H1 (cell line): ENCODE data around the gene MAP2K7. TPM values are rescaled to one million over a fixed set of nuclear protein-coding genes. Genes with fewer than 3 reads are reported as not detected.

Experiments
- CTCF ChIA-PET: fragments of 300-600 bp; sonication (Branson Sonifier 250); formaldehyde crosslinking; loops from one replicate; lab custom pipeline; 2021; ENCODE audit not compliant: partially characterized antibody; lab: Charles Lee
- POLR2A ChIA-PET: fragments of 300-600 bp; sonication (Branson Sonifier 250); formaldehyde crosslinking; loops from one replicate; lab custom pipeline; 2021; ENCODE audit warnings: inconsistent platforms; ENCODE audit not compliant: partially characterized antibody; lab: Charles Lee
- DNase-seq, 2 experiments: peaks; one replicate each; pipeline versions ENCODE4 v3.0.0 to v3.0.0-alpha.2; 2010 to 2022; ENCODE audit warnings: low spot score in 2 of 2, low read depth in 1 of 2, mixed read lengths in 1 of 2
- FAIRE-seq: peaks from 2 replicates; lab custom pipeline; 2011; peaks lifted over from hg19 to GRCh38; lab: Jason Lieb, UNC
- H2AFZ ChIP-seq: 2 replicates; pipeline ENCODE4 v1.8.1; 2012; ENCODE audit warnings: low read length, inconsistent platforms
- H2AK5ac ChIP-seq: 2 replicates; pipeline ENCODE4 v1.6.1; 2013; ENCODE audit warnings: low read depth, low read length
- H2BK120ac ChIP-seq: replicated peaks from 2 replicates; pipeline ENCODE3; 2013; ENCODE audit warnings: low read depth, low read length, inconsistent platforms
- H2BK12ac ChIP-seq: 2 replicates; pipeline ENCODE4 v1.6.1; 2013; ENCODE audit warnings: low read depth, low read length
- H2BK15ac ChIP-seq: 2 replicates; pipeline ENCODE4 v1.6.1; 2013; ENCODE audit warnings: low read length
- H2BK20ac ChIP-seq: 2 replicates; pipeline ENCODE4 v1.6.1; 2013; ENCODE audit warnings: low read length
- H2BK5ac ChIP-seq: 2 replicates; pipeline ENCODE4 v1.6.1; 2013; ENCODE audit warnings: low read depth, low read length
- H3K14ac ChIP-seq: 2 replicates; pipeline ENCODE4 v1.6.1; 2013; ENCODE audit warnings: inconsistent platforms; ENCODE audit not compliant: insufficient read length
- H3K18ac ChIP-seq: 2 replicates; pipeline ENCODE4 v1.6.1; 2013; ENCODE audit warnings: low read length; ENCODE audit errors: extremely low read depth
- H3K23ac ChIP-seq: 2 replicates; pipeline ENCODE4 v1.6.1; 2013; ENCODE audit warnings: inconsistent platforms; ENCODE audit not compliant: insufficient read length
- H3K23me2 ChIP-seq: 2 replicates; pipeline ENCODE4 v1.6.1; 2013; ENCODE audit warnings: low read depth, low read length
- H3K27ac ChIP-seq: 2 replicates; pipeline ENCODE4 v1.6.1; 2011; ENCODE audit warnings: low read depth, low read length, inconsistent platforms
- H3K27me3 ChIP-seq, 4 experiments: replicated peaks in 1 of 4; 1 replicate in 1 of 4; 2 replicates in 3 of 4; pipeline versions ENCODE4 v1.6.1 to v1.8.1; 2011 to 2013; ENCODE audit warnings: low read length in 3 of 4, mild to moderate bottlenecking in 3 of 4, inconsistent platforms in 2 of 4, mixed read lengths in 2 of 4, moderate library complexity in 1 of 4; ENCODE audit not compliant: control insufficient read depth in 3 of 4, insufficient read depth in 3 of 4; ENCODE audit errors: extremely low read depth in 1 of 4
- H3K36me3 ChIP-seq, 4 experiments: 2 replicates each; pipeline versions ENCODE4 v1.6.1 to v1.8.1; 2011 to 2013; ENCODE audit warnings: mild to moderate bottlenecking in 4 of 4, low read length in 3 of 4, moderate library complexity in 2 of 4, control low read depth in 1 of 4, inconsistent platforms in 1 of 4; ENCODE audit not compliant: insufficient read depth in 4 of 4, control insufficient read depth in 2 of 4
- H3K4ac ChIP-seq: replicated peaks from 2 replicates; pipeline ENCODE3; 2013; ENCODE audit warnings: low read length, low read depth, mixed read lengths, inconsistent platforms; ENCODE audit not compliant: insufficient read length
- H3K4me1 ChIP-seq, 4 experiments: replicated peaks in 1 of 4; 1 replicate in 1 of 4; 2 replicates in 3 of 4; pipeline versions ENCODE4 v1.6.1 to v1.8.1; 2011 to 2013; ENCODE audit warnings: low read length in 3 of 4, inconsistent platforms in 2 of 4, mixed read lengths in 1 of 4; ENCODE audit not compliant: insufficient read depth in 4 of 4, control insufficient read depth in 3 of 4
- H3K4me2 ChIP-seq, 2 experiments: 2 replicates each; pipeline versions ENCODE4 v1.6.1 to v1.8.1; 2011 to 2013; ENCODE audit warnings: low read depth in 2 of 2, low read length in 2 of 2, control low read depth in 1 of 2, inconsistent platforms in 1 of 2, mild to moderate bottlenecking in 1 of 2; ENCODE audit not compliant: insufficient read depth in 1 of 2
- H3K4me3 ChIP-seq, 4 experiments: fragments of 200-600, 300-600 bp in 1 of 4; sonication (generic), shearing (Covaris generic), sonication (Bioruptor Twin) in 1 of 4; 2 replicates each; pipeline versions ENCODE4 v1.5.1 to v1.8.1; 2011 to 2016; ENCODE audit warnings: low read length in 4 of 4, low read depth in 3 of 4, control low read depth in 2 of 4, inconsistent platforms in 2 of 4, mild to moderate bottlenecking in 2 of 4, mixed read lengths in 1 of 4, moderate library complexity in 1 of 4; ENCODE audit not compliant: insufficient read depth in 2 of 4; ENCODE audit errors: extremely low read depth in 1 of 4
- H3K56ac ChIP-seq: replicated peaks from 2 replicates; pipeline ENCODE3; 2013; ENCODE audit warnings: low read depth, mild to moderate bottlenecking, mixed read lengths, low read length, inconsistent platforms; ENCODE audit not compliant: insufficient read length
- H3K79me1 ChIP-seq: 2 replicates; pipeline ENCODE4 v1.6.1; 2013; ENCODE audit warnings: low read depth, low read length, control low read depth
- H3K79me2 ChIP-seq, 2 experiments: 2 replicates each; pipeline versions ENCODE4 v1.6.1 to v1.8.1; 2012 to 2013; ENCODE audit warnings: low read length in 2 of 2, mild to moderate bottlenecking in 2 of 2, inconsistent platforms in 1 of 2; ENCODE audit not compliant: insufficient read depth in 2 of 2, control insufficient read depth in 1 of 2
- H3K9ac ChIP-seq, 4 experiments: replicated peaks in 1 of 4; 1 replicate in 1 of 4; 2 replicates in 3 of 4; pipeline versions ENCODE4 v1.6.1 to v1.8.1; 2011 to 2013; ENCODE audit warnings: low read depth in 3 of 4, low read length in 3 of 4, control low read depth in 2 of 4, mild to moderate bottlenecking in 2 of 4, moderate library complexity in 2 of 4, inconsistent platforms in 1 of 4; ENCODE audit errors: extremely low read depth in 1 of 4
- H3K9me3 ChIP-seq, 2 experiments: 2 replicates each; pipeline versions ENCODE4 v1.6.1 to v1.8.1; 2012 to 2013; ENCODE audit warnings: mild to moderate bottlenecking in 2 of 2, moderate library complexity in 2 of 2, control low read depth in 1 of 2, inconsistent platforms in 1 of 2, low read depth in 1 of 2, low read length in 1 of 2, mixed read lengths in 1 of 2; ENCODE audit not compliant: insufficient read depth in 2 of 2
- H4K20me1 ChIP-seq, 2 experiments: replicated peaks in 1 of 2; 2 replicates each; pipeline versions ENCODE3 to v1.8.1; 2011 to 2013; ENCODE audit warnings: inconsistent platforms in 2 of 2, low read length in 2 of 2, mild to moderate bottlenecking in 1 of 2; ENCODE audit not compliant: insufficient read depth in 2 of 2, control insufficient read depth in 1 of 2
- H4K5ac ChIP-seq: 2 replicates; pipeline ENCODE4 v1.6.1; 2013; ENCODE audit warnings: low read length, low read depth, mixed read lengths, inconsistent platforms; ENCODE audit not compliant: insufficient read length
- H4K8ac ChIP-seq: 2 replicates; pipeline ENCODE4 v1.8.0; 2013; ENCODE audit warnings: mild to moderate bottlenecking, moderate library complexity, low read length, inconsistent platforms; ENCODE audit not compliant: insufficient read depth; ENCODE audit errors: extremely low read depth
- H4K91ac ChIP-seq: replicated peaks from 2 replicates; pipeline ENCODE3; 2013; ENCODE audit warnings: low read length, mixed read lengths, inconsistent platforms; ENCODE audit not compliant: insufficient read length
- CTBP2 ChIP-seq: IDR thresholded peaks from 2 replicates; pipeline ENCODE4 v1.7.0; 2011; ENCODE audit warnings: borderline replicate concordance, mild to moderate bottlenecking, moderate library complexity, mixed read lengths, low read length; ENCODE audit not compliant: insufficient read depth, insufficient read length
- GABPA ChIP-seq: IDR thresholded peaks from 2 replicates; pipeline ENCODE4 v1.6.1; 2011; ENCODE audit warnings: mild to moderate bottlenecking, low read length, moderate library complexity, borderline replicate concordance; ENCODE audit not compliant: insufficient read depth
- KDM1A ChIP-seq: fragments of 200-600, 300-600 bp; sonication (generic); IDR thresholded peaks from 2 replicates; pipeline ENCODE4 v1.7.1; 2016; ENCODE audit warnings: mild to moderate bottlenecking, low read length, borderline replicate concordance
- SIN3A ChIP-seq, 2 experiments: IDR thresholded peaks in 1 of 2; conservative IDR thresholded peaks in 1 of 2; 2 replicates each; pipeline ENCODE4 v1.6.1; 2011 to 2012; ENCODE audit warnings: low read length in 2 of 2, improper control_type of control experiment in 1 of 2, low read depth in 1 of 2, mild to moderate bottlenecking in 1 of 2
- SP2 ChIP-seq: IDR thresholded peaks from 2 replicates; pipeline ENCODE4 v1.6.1; 2012; ENCODE audit warnings: mild to moderate bottlenecking, low read length, inconsistent platforms
- SP4 ChIP-seq: IDR thresholded peaks from 2 replicates; pipeline ENCODE4 v1.6.1; 2012; ENCODE audit warnings: low read length, inconsistent platforms
- SRF ChIP-seq: IDR thresholded peaks from 2 replicates; pipeline ENCODE4 v1.6.1; 2011; ENCODE audit warnings: mild to moderate bottlenecking, low read depth, low read length, moderate library complexity
- WGBS, 2 experiments: shearing (Covaris generic) in 1 of 2; methylation state at CpG; one replicate each; pipeline versions ENCODE4 v1.1.6 to v1.1.7; 2013 to 2015; ENCODE audit warnings: low lambda C conversion rate in 2 of 2, mixed read lengths in 2 of 2, inconsistent platforms in 1 of 2, low coverage in 1 of 2, missing lambda C conversion rate in 1 of 2; ENCODE audit not compliant: insufficient replicate concordance in 2 of 2, insufficient coverage in 1 of 2, insufficient read length in 1 of 2; ENCODE audit errors: extremely low coverage in 1 of 2, missing lambda C conversion rate in 1 of 2; 5-methylcytosine and 5-hydroxymethylcytosine counted together
- polyA plus RNA-seq, 7 experiments: library from polyadenylated mRNA; depleted of rRNA in 3 of 7; stranded (reverse) in 5 of 7; unstranded in 2 of 7; fragments of >200 nt in 5 of 7; fragments of 200-250 nt in 2 of 7; gene quantifications; 1 replicate in 5 of 7; 2 replicates in 1 of 7; 4 replicates in 1 of 7; pipeline versions ENCODE4 v1.2.1 to v1.2.3, GENCODE V29; 2011 to 2013; ENCODE audit warnings: missing spikeins in 2 of 7, mixed read lengths in 2 of 7
- total RNA-seq: library from RNA; stranded (reverse); fragmentation: NEBNext Ultra II Directional; extraction: Animal tissue kit (Norgen Biotek cat#: 25700); gene quantifications from 2 replicates; pipeline ENCODE4 v1.2.1, GENCODE V29; 2021
- TF ChIP-seq, protein P1 (sequence below), 3 experiments: IDR thresholded peaks; 1 replicate in 2 of 3; 2 replicates in 1 of 3; pipeline versions ENCODE4 v1.5.1 to v1.6.1; 2011; ENCODE audit warnings: low read length in 3 of 3, mild to moderate bottlenecking in 3 of 3, inconsistent platforms in 2 of 3, low read depth in 1 of 3, moderate library complexity in 1 of 3; ENCODE audit not compliant: insufficient read depth in 1 of 3; ENCODE audit errors: control extremely low read depth in 1 of 3

MAP2K7 gene
- total and polyA plus RNA-seq, 2 of the 8 experiments (the other 6 are each of a cell fraction or from before 2014, with no cell fraction given) = 8.9 to 38.3 TPM

DNA sequence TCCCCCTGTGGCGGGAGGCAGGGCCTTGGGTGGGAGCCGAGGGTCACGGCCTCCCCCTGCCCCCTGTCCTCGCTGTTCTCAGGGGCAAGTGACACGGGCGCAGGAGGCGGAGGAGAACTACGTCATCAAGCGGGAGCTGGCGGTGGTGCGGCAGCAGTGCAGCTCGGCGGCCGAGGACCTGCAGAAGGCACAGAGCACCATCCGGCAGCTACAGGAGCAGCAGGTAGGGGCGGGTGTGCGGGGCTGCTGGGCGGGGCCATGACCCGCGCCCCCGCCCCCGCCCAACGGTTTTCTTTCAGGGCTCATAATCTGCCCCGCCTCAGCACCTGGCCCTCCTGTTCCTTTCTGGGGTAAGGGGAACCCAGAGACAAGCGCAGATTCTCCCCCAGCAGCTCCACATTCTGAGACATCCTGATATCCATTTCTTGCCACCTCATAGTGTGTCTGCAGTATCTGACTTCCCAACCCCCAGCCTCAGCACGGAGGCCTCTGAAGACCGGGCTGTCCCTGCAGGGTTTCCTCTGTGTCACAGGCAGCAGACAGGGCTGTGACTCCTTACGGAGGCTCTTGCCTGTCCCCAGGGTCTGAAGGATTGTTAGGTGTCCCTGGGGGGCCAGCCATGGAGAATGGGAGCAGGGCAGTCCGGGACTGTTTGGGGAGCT is 45.4 kb upstream of the MAP2K7 start:
- H3K27me3 ChIP-seq = peaks cover 0 to 17% (median 12%) of the 10 kb centered on the region in 4 experiments; a peak in 5 of 7 replicates
- H3K4me1 ChIP-seq = peaks cover 4 to 26% (median 16%) of the 10 kb centered on the region in 4 experiments; a peak in 6 of 7 replicates
- no peak overlapping the region for H2BK120ac ChIP-seq
- H4K91ac ChIP-seq = no peak overlapping the region
- H2BK20ac ChIP-seq = no peak overlapping the region
- no peak overlapping the region for H4K5ac ChIP-seq
- H3K14ac ChIP-seq = no peak overlapping the region
- no peaks in the 10 kb centered on the region for H3K79me2 ChIP-seq
- peaks cover 15% of the 10 kb centered on the region; the same call in 1 of the 2 replicates for H3K23me2 ChIP-seq
- FAIRE-seq = no peak
- H2BK12ac ChIP-seq = no peak overlapping the region
- no peak overlapping the region; the same call in 1 of the 2 replicates for H2BK5ac ChIP-seq
- no peaks in the 10 kb centered on the region for H3K36me3 ChIP-seq
- CTCF ChIA-PET = interaction anchor here (0.8 to 11.2 kb wide), 13 partner anchors 11 to 217 kb away, joined by 3 to 112 read pairs (median 5); partner anchors contain the start of genes SNAPC2, TGFBR3L and TIMM44
- no peak overlapping the region for H3K23ac ChIP-seq
- H3K56ac ChIP-seq = no peak overlapping the region
- H3K4me2 ChIP-seq = peak overlapping the region; percentile 43 to 82
- H3K79me1 ChIP-seq = no peaks in the 10 kb centered on the region
- H3K9ac ChIP-seq = no peak overlapping the region
- no peak overlapping the region for H2AFZ ChIP-seq
- no peak overlapping the region for H2AK5ac ChIP-seq
- H3K9me3 ChIP-seq = no peaks in the 10 kb centered on the region
- no peak overlapping the region for H3K4ac ChIP-seq
- peaks cover 0 to 4% of the 10 kb centered on the region in 2 experiments for H4K20me1 ChIP-seq
- POLR2A ChIA-PET = interaction anchor here (0.5 to 3.1 kb wide), 16 partner anchors 9 to 292 kb away, joined by 3 to 18 read pairs (median 4); partner anchors contain the start of genes MAP2K7, SNAPC2, TIMM44 and TRAPPC5
- 10% methylated on average over 14 of the region's 29 CpGs; no CpG with 5 or more reads in 1 of the 2 experiments for WGBS, 2 experiments
- peak overlapping the region; percentile 10 to 56 (median 16); a peak in 5 of 8 replicates for H3K4me3 ChIP-seq
- H3K27ac ChIP-seq = no peak overlapping the region
- no peak overlapping the region for H3K18ac ChIP-seq
- H2BK15ac ChIP-seq = peak overlapping the region; percentile 40; the same call in 1 of the 2 replicates
- DNase-seq = peak in 1 of 2 experiments; percentile 84
- peak overlapping the region; percentile 75 for H4K8ac ChIP-seq
- TF ChIP-seq SP2 (no peak), SRF (0 out of 2 replicates have a peak, but pooled peaks have one; percentile 30), CTBP2 (no peak), GABPA (no peak), SIN3A (conservative IDR thresholded peaks at IDR 0.05 in 1 of 2, IDR thresholded peaks at IDR 0.05 in 1 of 2; ENCODE audit: low read depth in 1 of 2, low read length in 2 of 2) (no peak), KDM1A (peak; percentile 56; the same call in 1 of the 2 replicates), SP4 (no peak)
- TF ChIP-seq, protein P1, sequence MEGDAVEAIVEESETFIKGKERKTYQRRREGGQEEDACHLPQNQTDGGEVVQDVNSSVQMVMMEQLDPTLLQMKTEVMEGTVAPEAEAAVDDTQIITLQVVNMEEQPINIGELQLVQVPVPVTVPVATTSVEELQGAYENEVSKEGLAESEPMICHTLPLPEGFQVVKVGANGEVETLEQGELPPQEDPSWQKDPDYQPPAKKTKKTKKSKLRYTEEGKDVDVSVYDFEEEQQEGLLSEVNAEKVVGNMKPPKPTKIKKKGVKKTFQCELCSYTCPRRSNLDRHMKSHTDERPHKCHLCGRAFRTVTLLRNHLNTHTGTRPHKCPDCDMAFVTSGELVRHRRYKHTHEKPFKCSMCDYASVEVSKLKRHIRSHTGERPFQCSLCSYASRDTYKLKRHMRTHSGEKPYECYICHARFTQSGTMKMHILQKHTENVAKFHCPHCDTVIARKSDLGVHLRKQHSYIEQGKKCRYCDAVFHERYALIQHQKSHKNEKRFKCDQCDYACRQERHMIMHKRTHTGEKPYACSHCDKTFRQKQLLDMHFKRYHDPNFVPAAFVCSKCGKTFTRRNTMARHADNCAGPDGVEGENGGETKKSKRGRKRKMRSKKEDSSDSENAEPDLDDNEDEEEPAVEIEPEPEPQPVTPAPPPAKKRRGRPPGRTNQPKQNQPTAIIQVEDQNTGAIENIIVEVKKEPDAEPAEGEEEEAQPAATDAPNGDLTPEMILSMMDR (IDR thresholded peaks at IDR 0.05; ENCODE audit: control extremely low read depth in 1 of 3, insufficient read depth in 1 of 3, low read depth in 1 of 3, low read length in 3 of 3) = peak in 1 of 3 experiments; percentile 3; a peak in 1 of 4 replicates
